H9 (cell line): ENCODE data around the gene PTRHD1. TPM values are rescaled to one million over a fixed set of nuclear protein-coding genes. Genes with fewer than 3 reads are reported as not detected.

Source experiments
- DNase-seq: peaks from one replicate; pipeline ENCODE4 v3.0.0-alpha.2; 2017
- H2AFZ ChIP-seq: one replicate; pipeline ENCODE4 v1.6.1; 2013; ENCODE audit warnings: mild to moderate bottlenecking, low read length, control low read depth, moderate library complexity
- H2AK5ac ChIP-seq: 2 replicates; pipeline ENCODE4 v1.6.1; 2013; ENCODE audit warnings: low read length, control low read depth, mixed read lengths; ENCODE audit not compliant: insufficient read length
- H2BK120ac ChIP-seq: one replicate; pipeline ENCODE4 v1.6.1; 2013; ENCODE audit warnings: low read depth, mild to moderate bottlenecking, low read length, control low read depth, inconsistent platforms; ENCODE audit not compliant: poor library complexity, severe bottlenecking
- H2BK12ac ChIP-seq: 2 replicates; pipeline ENCODE4 v1.6.1; 2013; ENCODE audit warnings: low read length, control low read depth, mixed read lengths, low read depth; ENCODE audit not compliant: insufficient read length
- H2BK15ac ChIP-seq: 2 replicates; pipeline ENCODE4 v1.6.1; 2013; ENCODE audit warnings: low read depth, low read length, control low read depth
- H2BK20ac ChIP-seq: one replicate; pipeline ENCODE4 v1.6.1; 2013; ENCODE audit warnings: low read depth, mild to moderate bottlenecking, low read length, control low read depth, inconsistent platforms; ENCODE audit not compliant: poor library complexity, severe bottlenecking
- H2BK5ac ChIP-seq: 2 replicates; pipeline ENCODE4 v1.6.1; 2013; ENCODE audit warnings: low read length, control low read depth, mixed read lengths; ENCODE audit not compliant: insufficient read length
- H3K14ac ChIP-seq: 2 replicates; pipeline ENCODE4 v1.6.1; 2013; ENCODE audit warnings: low read length, control low read depth; ENCODE audit not compliant: insufficient read depth
- H3K18ac ChIP-seq: 2 replicates; pipeline ENCODE4 v1.6.1; 2013; ENCODE audit warnings: low read depth, mild to moderate bottlenecking, mixed read lengths, low read length, control low read depth; ENCODE audit not compliant: insufficient read length
- H3K23ac ChIP-seq: 2 replicates; pipeline ENCODE4 v1.6.1; 2013; ENCODE audit warnings: low read length, control low read depth, mixed read lengths, low read depth; ENCODE audit not compliant: insufficient read length
- H3K23me2 ChIP-seq: 2 replicates; pipeline ENCODE4 v1.6.1; 2013; ENCODE audit warnings: low read depth, mild to moderate bottlenecking, mixed read lengths, low read length, control low read depth; ENCODE audit not compliant: insufficient read length, poor library complexity, severe bottlenecking
- H3K27ac ChIP-seq: 2 replicates; pipeline ENCODE4 v1.5.1; 2013; ENCODE audit warnings: low read length, control low read depth, mixed read lengths, low read depth; ENCODE audit not compliant: insufficient read length
- H3K27me3 ChIP-seq: 2 replicates; pipeline ENCODE4 v1.6.1; 2013; ENCODE audit warnings: low read length, control low read depth, inconsistent platforms; ENCODE audit not compliant: insufficient read depth
- H3K4ac ChIP-seq: 2 replicates; pipeline ENCODE4 v1.6.1; 2013; ENCODE audit warnings: low read depth, mild to moderate bottlenecking, control low read depth, inconsistent platforms, low read length, moderate library complexity
- H3K4me1 ChIP-seq: 2 replicates; pipeline ENCODE4 v1.6.1; 2013; ENCODE audit warnings: low read length, control low read depth, inconsistent platforms; ENCODE audit not compliant: insufficient read depth
- H3K4me2 ChIP-seq: 2 replicates; pipeline ENCODE4 v1.6.1; 2013; ENCODE audit warnings: low read length, control low read depth, mixed read lengths; ENCODE audit not compliant: insufficient read length, insufficient read depth
- H3K56ac ChIP-seq: 2 replicates; pipeline ENCODE4 v1.6.1; 2013; ENCODE audit warnings: low read depth, mild to moderate bottlenecking, mixed read lengths, low read length, control low read depth; ENCODE audit not compliant: insufficient read length
- H3K79me1 ChIP-seq: 2 replicates; pipeline ENCODE4 v1.6.1; 2013; ENCODE audit warnings: low read depth, mild to moderate bottlenecking, moderate library complexity, low read length, control low read depth, inconsistent platforms; ENCODE audit not compliant: insufficient read depth, poor library complexity, severe bottlenecking
- H3K79me2 ChIP-seq: 2 replicates; pipeline ENCODE4 v1.6.1; 2013; ENCODE audit warnings: low read length, control low read depth, inconsistent platforms; ENCODE audit not compliant: insufficient read depth
- H3K9ac ChIP-seq: 2 replicates; pipeline ENCODE4 v1.6.1; 2013; ENCODE audit warnings: low read length, control low read depth, mixed read lengths; ENCODE audit not compliant: insufficient read length; ENCODE audit errors: extremely low read depth
- H3K9me3 ChIP-seq: one replicate; pipeline ENCODE4 v1.6.1; 2013; ENCODE audit warnings: low read depth, low read length, inconsistent platforms; ENCODE audit not compliant: control insufficient read depth
- H3T11ph ChIP-seq: one replicate; pipeline ENCODE4 v1.6.1; 2013; ENCODE audit warnings: mild to moderate bottlenecking, low read length, control low read depth, inconsistent platforms
- H4K20me1 ChIP-seq: one replicate; pipeline ENCODE4 v1.6.1; 2013; ENCODE audit not compliant: control insufficient read depth, insufficient read length, insufficient read depth
- H4K5ac ChIP-seq: 2 replicates; pipeline ENCODE4 v1.6.1; 2013; ENCODE audit warnings: low read depth, mild to moderate bottlenecking, mixed read lengths, low read length, control low read depth; ENCODE audit not compliant: insufficient read length
- H4K8ac ChIP-seq: replicated peaks from 2 replicates; pipeline ENCODE4 v1.6.1; 2013; ENCODE audit warnings: low read length, control low read depth, mixed read lengths, low read depth; ENCODE audit not compliant: insufficient read length
- H4K91ac ChIP-seq: 2 replicates; pipeline ENCODE4 v1.6.1; 2013; ENCODE audit warnings: low read depth, mild to moderate bottlenecking, moderate library complexity, mixed read lengths, low read length, control low read depth; ENCODE audit not compliant: insufficient read length
- H3K27ac Mint-ChIP-seq, 3 experiments: 2 replicates in 2 of 3; 3 replicates in 1 of 3; pipeline ENCODE4 v1.8.0; 2020 to 2021; ENCODE audit warnings: mixed read lengths in 3 of 3, mild to moderate bottlenecking in 1 of 3, moderate library complexity in 1 of 3
- H3K27me3 Mint-ChIP-seq: 2 replicates; pipeline ENCODE4 v1.8.0; 2021; ENCODE audit warnings: low read depth, mild to moderate bottlenecking, moderate library complexity, mixed read lengths
- H3K36me3 Mint-ChIP-seq, 3 experiments: 2 replicates in 2 of 3; 3 replicates in 1 of 3; pipeline ENCODE4 v1.8.0; 2020 to 2021; ENCODE audit warnings: low read depth in 3 of 3, mixed read lengths in 3 of 3; ENCODE audit not compliant: insufficient read depth in 1 of 3
- H3K4me1 Mint-ChIP-seq, 2 experiments: 2 replicates each; pipeline ENCODE4 v1.8.0; 2020; ENCODE audit warnings: mixed read lengths in 2 of 2
- H3K4me3 Mint-ChIP-seq, 2 experiments: 2 replicates in 1 of 2; 3 replicates in 1 of 2; pipeline ENCODE4 v1.8.0; 2020 to 2021; ENCODE audit warnings: mild to moderate bottlenecking in 2 of 2, mixed read lengths in 2 of 2, moderate library complexity in 1 of 2
- H3K9me3 Mint-ChIP-seq, 2 experiments: 2 replicates in 1 of 2; 3 replicates in 1 of 2; pipeline ENCODE4 v1.8.0; 2020; ENCODE audit warnings: mild to moderate bottlenecking in 2 of 2, mixed read lengths in 2 of 2, moderate library complexity in 1 of 2
- WGBS: extraction: QIAGEN DNeasy Blood & Tissue Kit; methylation state at CpG from one replicate; pipeline ENCODE4 v1.1.7; 2013; ENCODE audit warnings: missing lambda C conversion rate, low lambda C conversion rate, mixed read lengths; ENCODE audit not compliant: insufficient read length; ENCODE audit errors: extremely low coverage; 5-methylcytosine and 5-hydroxymethylcytosine counted together
- total RNA-seq: library from RNA; stranded (reverse); gene quantifications from 2 replicates; pipeline ENCODE4 v1.2.1, GENCODE V29; 2021
- TF ChIP-seq, protein P1 (sequence below): fragments of 200-600 bp; sonication (generic); conservative IDR thresholded peaks from 3 replicates; pipeline ENCODE4 v1.8.0; 2021; ENCODE audit warnings: antibody characterized with exemption, mild to moderate bottlenecking

The PTRHD1 gene
- total RNA-seq, 1 experiment from 2014 or later = 43.7 TPM

DNA sequence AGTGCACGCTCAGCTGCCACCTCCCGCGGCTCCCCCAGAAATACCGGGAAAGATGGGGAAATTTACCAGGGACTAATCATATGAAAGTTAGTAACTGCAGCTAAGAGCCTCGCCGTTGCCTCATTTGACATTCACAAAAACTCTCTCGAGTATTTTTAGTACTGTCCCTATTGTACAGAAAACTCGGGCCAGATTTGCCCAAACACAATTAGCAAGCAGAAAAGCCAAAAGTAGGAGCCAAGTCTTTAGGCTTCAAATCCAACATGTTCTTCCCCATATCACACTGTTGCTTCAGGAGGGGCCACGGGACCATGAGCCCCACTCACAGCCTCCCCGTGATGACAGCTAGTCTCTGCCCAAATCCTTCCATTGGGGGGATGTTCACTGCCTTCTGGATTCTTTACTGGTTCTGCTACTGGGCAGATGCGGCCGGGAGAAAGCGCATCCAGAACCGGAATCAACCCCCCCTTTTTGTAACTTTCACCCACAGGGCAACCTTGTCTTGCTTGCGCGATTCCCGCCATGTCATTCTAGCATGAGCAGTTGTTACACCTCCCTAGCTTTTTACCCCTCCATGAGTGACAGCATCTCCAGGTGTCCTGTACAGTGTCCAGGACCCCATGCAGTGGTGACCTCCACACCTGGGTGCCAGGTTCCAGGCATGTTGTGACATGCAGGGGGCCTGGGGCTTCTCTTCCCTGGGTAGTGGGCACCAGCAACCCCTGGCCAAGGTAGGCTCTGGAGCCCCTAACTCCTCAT, 35.2 kb upstream of the PTRHD1 start:
- Histone ChIP-seq H4K5ac (no peak overlapping the region), H2BK12ac (no peak overlapping the region), H4K8ac (no peak overlapping the region), H2BK5ac (no peak overlapping the region), H3K18ac (no peak overlapping the region), H3K79me1 (no peaks in the 10 kb centered on the region), H3K23me2 (no peaks in the 10 kb centered on the region), H2BK15ac (no peak overlapping the region), H3K4me2 (no peak overlapping the region), H3T11ph (no peak overlapping the region), H2AK5ac (no peak overlapping the region), H3K9ac (no peak overlapping the region), H4K91ac (no peak overlapping the region), H3K27me3 (no peaks in the 10 kb centered on the region), H2AFZ (no peak overlapping the region), H3K9me3 (no peaks in the 10 kb centered on the region), H3K4ac (no peak overlapping the region), H3K4me1 (peaks cover 2% of the 10 kb centered on the region; the same call in 1 of the 2 replicates), H2BK20ac (no peak overlapping the region), H3K79me2 (no peaks in the 10 kb centered on the region), H3K27ac (no peak overlapping the region), H2BK120ac (no peak overlapping the region), H3K23ac (no peak overlapping the region), H3K14ac (no peak overlapping the region), H4K20me1 (no peaks in the 10 kb centered on the region), H3K56ac (no peak overlapping the region)
- Mint-ChIP-seq H3K4me3 (no peak overlapping the region), H3K4me1 (peaks cover 36 to 40% of the 10 kb centered on the region in 2 experiments), H3K27ac (0 out of 7 replicates have a peak overlapping the region, but pooled peaks of 1 of the 3 experiments have one; percentile 14), H3K36me3 (peaks cover 24 to 34% (median 27%) of the 10 kb centered on the region in 3 experiments), H3K27me3 (no peaks in the 10 kb centered on the region; the same call in none of the 2 replicates), H3K9me3 (peaks cover under 1 to 3% of the 10 kb centered on the region in 2 experiments; a peak in 3 of 5 replicates)
- TF ChIP-seq, protein P1, sequence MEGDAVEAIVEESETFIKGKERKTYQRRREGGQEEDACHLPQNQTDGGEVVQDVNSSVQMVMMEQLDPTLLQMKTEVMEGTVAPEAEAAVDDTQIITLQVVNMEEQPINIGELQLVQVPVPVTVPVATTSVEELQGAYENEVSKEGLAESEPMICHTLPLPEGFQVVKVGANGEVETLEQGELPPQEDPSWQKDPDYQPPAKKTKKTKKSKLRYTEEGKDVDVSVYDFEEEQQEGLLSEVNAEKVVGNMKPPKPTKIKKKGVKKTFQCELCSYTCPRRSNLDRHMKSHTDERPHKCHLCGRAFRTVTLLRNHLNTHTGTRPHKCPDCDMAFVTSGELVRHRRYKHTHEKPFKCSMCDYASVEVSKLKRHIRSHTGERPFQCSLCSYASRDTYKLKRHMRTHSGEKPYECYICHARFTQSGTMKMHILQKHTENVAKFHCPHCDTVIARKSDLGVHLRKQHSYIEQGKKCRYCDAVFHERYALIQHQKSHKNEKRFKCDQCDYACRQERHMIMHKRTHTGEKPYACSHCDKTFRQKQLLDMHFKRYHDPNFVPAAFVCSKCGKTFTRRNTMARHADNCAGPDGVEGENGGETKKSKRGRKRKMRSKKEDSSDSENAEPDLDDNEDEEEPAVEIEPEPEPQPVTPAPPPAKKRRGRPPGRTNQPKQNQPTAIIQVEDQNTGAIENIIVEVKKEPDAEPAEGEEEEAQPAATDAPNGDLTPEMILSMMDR = no peak
- no peak for DNase-seq
- WGBS = no CpG with 5 or more reads among the region's 17 CpGs
